HG03175 (cell line): ENCODE data around the gene NPEPL1.
"Not testable (repeated sequence)": the region's sequence is repeated elsewhere in the genome, so short reads cannot be mapped to it uniquely, and the experiment has no call there.

Source experiments
- ATAC-seq: cut with Tn5 transposase; IDR thresholded peaks from one replicate; pipeline ENCODE4 v1.9.1; 2021; ENCODE audit warnings: mild to moderate bottlenecking, moderate library complexity; ENCODE audit not compliant: unreplicated experiment

The NPEPL1 gene, protein sequence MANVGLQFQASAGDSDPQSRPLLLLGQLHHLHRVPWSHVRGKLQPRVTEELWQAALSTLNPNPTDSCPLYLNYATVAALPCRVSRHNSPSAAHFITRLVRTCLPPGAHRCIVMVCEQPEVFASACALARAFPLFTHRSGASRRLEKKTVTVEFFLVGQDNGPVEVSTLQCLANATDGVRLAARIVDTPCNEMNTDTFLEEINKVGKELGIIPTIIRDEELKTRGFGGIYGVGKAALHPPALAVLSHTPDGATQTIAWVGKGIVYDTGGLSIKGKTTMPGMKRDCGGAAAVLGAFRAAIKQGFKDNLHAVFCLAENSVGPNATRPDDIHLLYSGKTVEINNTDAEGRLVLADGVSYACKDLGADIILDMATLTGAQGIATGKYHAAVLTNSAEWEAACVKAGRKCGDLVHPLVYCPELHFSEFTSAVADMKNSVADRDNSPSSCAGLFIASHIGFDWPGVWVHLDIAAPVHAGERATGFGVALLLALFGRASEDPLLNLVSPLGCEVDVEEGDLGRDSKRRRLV

DNA sequence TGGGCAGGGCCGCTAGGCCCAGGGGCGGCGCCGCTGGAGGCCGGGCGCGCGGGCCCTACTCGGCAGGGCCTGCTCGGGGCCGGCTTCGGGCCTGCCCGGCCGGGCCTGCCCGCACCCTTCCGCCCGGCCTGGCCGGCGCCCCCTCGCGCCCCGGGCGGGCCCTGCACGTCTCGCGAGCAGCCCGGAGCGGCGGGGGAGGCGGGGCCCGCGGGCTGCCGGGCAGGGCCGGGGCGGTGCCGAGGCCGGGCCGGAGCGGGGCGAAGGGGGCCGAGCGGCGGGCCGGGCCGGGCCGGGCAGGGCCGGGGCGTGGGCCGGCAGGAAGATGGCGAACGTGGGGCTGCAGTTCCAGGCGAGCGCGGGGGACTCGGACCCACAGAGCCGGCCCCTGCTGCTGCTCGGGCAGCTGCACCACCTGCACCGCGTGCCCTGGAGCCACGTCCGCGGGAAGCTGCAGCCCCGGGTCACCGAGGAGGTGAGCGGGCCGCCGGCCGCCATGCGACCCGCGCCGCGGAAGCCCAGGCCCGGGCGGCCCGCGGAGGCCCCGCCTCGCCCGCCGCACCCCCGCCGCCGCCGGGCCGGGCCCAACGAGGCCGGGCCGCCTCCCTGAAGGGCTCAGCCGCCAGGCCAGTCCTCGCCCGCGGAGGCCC, at the start of gene NPEPL1:
TSS of gene NPEPL1 (plus strand) at position 222 of the 647 bp plus-strand sequence. CDS start at position 323, 101 bp downstream.
- peak; percentile 88 for ATAC-seq

DNA sequence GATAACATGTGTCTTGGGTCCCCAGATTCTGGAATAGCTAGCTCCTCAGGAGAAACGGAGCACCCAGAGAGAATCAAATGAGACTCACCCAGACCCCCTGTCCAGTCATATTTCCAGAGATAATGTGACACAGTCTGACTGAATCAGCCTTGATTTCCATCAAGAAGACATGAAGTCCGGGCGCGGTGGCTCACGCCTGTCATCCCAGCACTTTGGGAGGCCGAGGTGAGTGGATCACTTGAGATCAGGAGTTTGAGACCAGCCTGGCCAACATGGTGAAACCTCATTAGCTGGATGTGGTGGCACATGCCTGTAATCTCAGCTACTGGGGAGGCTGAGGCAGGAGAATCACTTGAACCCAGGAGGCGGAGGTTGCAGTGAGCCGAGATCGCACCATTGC, 49.7 kb upstream of the NPEPL1 start:
- ATAC-seq = not testable (repeated sequence)

DNA sequence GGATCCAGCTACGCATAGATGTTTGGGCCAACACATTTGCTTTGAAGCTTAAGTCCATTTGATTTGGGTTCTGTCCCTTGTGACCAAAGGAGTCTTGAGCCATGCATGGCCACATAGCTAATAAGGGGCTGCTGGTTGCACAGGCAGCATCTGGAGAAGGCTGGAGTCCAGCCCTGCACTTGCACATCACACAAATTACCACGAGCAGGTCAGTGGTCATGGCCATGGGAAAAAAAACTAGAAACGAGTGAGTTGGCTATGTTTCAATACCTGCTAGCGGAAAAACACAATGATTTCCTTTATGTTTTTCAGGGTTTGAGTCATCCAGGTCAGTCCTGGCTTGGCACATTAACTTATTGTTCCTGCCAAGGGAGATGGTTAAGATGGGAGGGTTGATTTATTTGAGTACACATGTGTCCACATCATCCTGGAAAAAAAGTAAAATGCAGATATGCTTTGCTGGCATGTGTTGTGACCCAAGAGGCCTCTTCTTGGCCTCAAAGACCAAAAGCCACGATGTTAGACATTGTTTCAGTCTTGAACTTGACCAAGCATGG, 47.1 kb upstream of the NPEPL1 start:
- no peak for ATAC-seq

DNA sequence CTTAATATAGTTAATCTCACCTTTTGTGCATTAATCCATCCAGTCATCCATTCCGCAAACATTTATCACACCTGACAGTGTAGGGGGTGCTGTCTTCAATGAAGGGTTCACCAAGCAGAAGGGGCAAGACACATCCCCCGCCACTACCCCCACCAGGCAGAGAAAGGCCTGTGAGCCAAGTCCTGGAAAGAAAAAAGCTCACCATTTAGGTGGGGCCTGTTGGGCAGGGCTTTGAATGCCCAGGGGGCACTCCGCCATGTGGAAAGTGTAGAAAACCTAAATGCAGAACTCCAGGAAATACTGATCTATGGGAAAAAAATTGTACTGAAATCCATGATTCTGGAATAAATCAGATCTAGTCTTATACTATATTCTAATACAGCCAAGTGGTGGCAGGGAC, 46.3 kb upstream of the NPEPL1 start:
- ATAC-seq = no peak

DNA sequence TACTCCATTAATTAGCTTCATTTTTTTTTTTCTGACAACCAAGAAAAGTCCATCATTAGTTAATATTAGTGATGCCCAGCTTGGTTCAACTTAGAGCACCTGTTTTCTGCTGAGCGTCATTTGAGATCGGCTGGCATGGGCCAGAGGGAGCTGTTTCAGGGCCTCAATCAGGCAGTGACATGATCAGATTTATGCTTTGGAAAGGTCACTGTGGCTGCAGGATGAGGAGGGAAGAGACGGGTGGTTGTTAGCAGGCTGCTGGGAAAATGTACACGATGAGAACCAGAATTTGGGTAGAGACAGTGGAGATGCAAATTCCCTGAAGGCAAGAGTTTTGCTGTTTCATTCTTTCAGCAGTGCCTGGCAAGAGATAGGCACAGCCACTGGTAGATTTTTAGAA, 45.9 kb upstream of the NPEPL1 start:
- ATAC-seq = no peak

DNA sequence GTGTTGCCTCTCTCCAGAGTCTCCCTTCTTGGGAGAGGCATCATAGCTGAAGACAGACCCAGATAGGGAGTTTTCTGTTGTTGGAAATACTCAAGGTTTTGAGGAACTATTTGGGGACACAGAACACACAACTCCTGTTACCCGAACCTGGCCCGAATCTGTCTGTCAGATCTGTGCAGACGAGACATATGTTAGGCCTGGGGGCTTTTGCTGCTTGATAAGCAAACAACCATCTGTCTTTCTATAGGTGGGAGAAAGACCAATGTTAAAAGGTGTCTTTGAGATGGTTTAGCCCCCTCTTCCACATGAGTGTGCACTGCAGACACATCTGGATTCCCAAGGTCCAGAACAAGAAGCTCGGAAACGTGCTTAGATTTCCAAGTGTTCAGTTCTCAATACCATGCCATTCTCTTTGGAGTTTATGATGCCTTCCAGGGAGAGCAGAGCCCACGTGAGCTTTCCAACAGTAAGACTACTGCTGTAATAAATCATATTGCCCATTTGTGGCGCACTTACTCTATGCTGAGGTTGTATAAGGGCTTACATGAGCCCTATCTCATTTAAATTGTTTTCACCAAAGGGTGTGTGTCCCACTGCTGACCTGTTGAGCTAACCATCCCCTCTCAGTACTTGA, 45.3 kb upstream of the NPEPL1 start:
- ATAC-seq = no peak

DNA sequence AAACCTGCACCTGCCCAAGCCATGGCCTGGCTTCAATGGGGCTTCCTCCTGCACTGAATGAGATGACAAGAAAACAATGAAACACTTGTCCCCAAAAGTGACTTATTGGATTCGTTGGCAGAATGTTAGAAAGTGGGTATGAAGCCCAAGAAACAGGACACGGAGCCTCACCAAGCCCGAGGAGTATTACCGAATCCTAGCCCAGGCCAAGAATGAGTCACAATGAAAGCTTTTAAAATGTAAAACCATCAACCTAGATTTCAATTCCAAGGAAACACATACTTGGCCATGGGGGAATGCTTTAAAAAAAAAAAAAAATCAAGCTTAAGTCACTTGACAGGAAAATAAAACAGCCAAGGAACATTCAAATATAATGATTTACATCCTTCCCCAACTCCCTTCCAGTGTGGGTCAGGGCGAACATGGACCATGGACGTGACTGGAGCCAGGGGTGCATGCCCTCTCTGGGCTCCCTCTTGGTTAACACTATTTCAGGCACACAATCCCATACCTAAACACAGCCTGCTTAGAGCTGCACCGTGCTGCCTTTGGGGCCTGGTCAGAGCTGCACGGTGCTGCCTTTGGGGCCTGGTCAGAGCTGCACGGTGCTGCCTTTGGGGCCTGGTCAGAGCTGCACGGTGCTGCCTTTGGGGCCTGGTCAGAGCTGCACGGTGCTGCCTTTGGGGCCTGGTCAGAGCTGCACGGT, 44.7 kb upstream of the NPEPL1 start:
- no peak for ATAC-seq

DNA sequence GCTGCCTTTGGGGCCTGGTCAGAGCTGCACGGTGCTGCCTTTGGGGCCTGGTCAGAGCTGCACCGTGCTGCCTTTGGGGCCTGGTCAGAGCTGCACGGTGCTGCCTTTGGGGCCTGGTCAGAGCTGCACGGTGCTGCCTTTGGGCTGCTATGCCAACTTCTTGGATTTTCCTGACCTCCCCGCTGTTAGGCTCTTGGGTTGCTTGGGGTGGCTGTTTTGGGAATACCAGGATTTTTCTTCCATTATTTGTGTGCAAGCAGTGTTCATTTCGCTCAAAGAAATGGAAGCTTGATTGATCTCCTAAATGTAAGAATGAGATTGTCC, 44.1 kb upstream of the NPEPL1 start:
- not testable (repeated sequence) for ATAC-seq

DNA sequence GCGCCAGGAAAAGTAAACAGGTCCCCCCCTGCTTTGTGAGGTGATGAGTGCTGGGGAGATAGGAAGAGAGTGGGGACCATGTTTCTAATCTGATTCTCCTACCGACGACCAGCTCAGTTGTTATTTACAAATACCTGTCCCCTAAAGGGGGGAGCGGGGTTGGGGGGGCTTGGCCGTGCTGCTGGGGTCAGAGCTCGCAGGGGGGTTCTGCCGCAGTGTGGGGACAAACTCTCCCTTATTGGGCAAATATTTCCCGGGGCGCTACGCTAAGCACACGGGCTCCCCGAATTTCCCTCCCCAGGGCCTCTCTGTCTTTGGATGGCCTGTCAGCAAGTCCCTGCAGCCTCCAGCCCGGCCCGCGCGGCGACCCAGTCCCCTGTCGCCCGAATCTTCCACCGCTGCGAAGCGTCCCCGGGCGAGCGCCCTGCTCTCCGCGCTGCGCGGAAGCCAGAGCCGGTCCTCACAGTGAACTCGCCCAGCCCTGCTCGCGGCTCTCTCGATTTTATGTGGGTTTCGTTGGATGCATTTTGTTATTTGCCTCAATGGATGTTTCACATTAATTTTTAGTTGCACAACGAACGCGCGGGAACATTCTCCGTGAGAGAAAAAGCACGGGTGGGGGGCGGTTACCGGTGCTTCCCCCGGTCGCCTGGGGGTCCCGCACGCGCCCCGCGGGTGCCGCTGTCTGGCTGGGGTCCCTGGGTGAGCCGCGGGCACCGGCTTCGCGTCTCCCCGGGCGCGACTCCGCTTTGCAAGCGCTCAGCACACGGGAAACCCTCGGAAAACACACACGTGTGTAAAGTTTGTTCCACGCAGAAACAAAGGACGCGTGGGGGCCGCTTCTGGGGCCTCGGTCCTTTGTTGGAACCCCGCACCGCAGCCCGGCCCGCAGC, 43.1 kb upstream of the NPEPL1 start:
- no peak for ATAC-seq

DNA sequence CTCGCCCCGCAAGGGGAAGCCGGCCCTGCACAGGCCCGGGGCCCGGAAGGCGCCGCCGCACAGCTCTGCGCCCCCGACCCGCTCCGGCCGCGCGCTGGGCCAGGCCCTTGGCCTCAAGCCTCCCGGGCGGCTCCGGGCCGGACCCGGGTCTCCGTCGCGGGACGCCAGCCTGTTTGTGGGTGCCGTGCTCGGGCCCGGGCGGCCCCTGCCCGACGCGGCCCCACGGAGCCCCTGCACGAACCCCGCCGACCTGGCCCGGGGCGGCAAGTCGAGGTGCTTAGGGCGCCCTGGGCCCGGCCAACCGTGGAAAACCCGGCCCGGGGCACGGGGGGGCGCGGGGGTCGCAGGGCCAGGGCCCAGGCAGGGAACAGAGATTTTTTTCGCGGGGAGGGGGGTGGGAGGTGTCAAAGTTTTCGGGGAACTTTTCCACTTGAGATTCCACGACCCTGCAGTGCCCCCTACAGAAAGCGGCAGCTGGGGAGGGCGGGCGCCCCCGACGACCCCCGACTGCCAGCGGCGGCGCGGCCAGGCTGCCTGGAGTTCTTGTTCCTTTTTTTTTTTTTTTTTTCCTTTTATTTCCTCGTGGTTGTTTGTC, 42.3 kb upstream of the NPEPL1 start:
- ATAC-seq = peak; percentile 23

DNA sequence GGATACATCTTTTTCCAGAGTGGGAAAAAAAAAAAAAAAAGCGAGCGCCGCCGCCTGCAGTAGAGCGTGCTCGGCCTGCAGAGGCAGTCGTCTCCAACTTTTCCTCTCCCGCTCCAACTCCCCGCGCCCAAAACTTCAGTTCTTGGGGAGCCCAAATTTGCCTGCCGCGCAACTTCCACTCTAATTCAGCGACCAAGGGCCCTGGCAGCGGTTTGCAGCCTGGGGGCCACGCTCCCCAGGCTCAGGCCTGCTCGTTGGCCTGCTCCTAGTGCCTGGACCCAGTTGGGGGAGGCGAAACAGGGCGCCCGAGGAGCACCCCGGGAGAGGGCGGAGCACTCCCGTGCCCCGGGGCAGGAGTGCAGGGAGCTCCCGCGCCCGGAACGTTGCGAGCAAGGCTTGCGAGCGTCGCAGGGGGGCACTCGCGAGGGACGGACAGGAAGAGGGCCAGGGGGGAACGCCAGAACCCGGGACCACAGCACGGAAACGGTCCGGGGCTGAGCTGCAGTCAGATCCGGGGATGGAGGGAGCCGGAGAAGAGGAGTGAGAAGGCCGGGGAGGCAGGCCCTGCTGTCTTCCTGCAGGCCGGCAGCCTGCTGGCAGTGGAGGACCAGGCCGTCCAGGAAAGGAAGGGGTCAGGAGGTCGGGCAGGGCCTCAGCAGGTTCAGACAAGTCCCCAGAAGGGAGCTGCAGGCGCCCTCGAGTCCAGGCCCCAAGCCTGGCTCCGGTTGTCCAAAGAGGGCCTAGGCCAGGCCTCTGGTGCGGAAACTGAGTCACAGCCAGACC, 41.6 kb upstream of the NPEPL1 start, which contains the start of gene STX16:
TSS of gene STX16 (plus strand) at position 508 of the 783 bp plus-strand sequence. CDS start 724 bp downstream, outside the sequence.
- ATAC-seq = peak; percentile 69

DNA sequence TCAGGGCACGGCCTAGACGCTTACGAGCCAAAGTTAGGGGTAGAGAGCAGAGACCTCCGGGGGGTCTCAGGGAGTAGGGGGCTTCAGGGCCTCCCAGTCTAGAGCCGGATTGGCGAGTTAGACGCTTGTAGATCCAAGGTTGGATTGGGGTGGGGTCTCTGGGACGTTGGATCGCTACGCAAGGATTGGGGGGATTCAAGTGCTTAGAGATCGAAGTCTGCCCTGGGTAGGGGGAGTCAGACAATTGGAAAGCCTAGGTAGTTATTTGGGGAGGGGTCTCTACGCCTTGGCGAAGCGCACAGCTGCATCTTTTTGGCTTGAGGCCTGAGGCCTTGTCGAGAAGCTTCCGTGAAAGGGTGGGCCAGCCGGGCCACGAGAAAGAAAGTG, 41.0 kb upstream of the NPEPL1 start:
- ATAC-seq = no peak

DNA sequence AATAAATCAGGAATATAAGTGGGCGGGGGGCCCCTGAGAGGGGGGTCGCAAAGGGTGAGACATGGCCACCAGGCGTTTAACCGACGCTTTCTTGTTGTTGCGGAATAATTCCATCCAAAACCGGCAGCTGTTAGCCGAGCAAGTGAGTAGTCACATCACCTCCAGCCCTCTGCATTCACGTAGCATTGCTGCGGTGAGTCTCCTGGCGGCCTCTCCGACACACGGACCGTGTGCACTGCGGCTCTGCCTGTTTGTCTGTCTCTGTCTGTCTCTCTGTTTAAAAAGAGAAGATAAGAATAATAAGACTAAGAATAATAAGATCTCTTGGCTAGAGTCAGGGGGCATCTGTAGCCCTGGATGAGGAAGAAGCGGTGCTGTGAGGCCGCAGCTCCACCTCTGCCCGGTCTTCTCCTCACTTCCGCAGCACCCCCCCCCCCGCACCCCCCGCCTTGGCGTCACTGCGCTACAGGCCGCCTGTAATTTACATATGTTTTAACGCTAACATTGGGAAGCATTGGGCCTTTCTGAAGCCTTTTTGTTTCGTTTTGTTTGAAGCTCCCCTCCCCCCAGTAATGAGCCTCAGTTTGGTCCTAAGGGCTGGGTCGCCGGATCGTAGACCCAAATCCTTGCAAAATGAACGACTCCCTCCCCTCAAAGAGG, 40.5 kb upstream of the NPEPL1 start:
- ATAC-seq = peak; percentile 46

DNA sequence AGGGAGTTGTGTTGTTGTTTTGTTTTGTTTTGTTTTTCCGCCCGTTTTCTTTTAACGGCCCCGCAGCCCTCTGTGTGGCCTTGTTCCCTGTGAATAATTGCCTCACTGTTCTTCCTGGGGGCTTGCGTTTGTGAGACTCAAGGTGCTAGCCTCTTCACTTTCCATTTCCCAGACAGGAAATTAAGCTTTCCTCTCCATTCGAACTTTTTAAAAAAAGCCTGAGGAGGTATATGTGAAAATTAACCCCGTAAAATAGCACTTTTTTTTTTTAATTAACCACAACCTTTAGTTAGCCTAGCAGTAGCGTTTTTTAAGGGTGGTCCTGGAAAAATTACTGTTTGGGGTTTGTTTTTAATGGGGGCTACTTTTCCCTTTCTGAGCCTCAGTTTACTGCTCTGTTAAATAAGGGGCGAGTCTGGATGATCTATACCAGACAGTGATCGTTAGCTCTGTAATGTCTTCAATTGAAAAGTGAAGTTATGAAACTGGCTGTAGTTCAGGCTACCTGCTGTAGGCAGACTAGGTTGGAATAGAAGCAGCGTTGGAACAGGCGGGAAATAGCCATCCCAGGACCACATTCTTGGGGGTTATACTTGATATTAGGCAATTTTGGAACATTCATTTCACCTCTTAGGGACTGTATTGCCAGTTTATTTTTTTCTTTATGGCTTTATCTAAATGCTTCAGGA, 39.9 kb upstream of the NPEPL1 start:
- ATAC-seq = peak; percentile 6

DNA sequence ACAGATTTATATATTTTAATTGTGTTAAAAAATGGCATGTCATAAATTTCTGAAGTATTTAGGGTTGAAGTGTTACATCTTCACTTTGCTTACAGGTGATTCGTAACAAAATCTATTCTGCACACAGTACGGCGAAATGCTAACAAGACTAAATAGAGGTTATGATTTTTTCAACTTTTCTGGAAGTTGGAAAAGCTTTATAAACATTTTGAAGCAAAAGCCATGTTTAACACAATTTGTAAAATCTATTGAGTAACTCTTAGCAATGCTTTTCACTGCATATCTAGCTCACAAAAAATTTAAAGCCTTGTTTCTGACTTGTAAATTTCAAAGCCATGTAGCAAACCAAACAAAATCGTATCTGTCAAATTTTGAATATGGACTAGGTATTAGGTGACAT, 38.3 kb upstream of the NPEPL1 start:
- no peak for ATAC-seq

DNA sequence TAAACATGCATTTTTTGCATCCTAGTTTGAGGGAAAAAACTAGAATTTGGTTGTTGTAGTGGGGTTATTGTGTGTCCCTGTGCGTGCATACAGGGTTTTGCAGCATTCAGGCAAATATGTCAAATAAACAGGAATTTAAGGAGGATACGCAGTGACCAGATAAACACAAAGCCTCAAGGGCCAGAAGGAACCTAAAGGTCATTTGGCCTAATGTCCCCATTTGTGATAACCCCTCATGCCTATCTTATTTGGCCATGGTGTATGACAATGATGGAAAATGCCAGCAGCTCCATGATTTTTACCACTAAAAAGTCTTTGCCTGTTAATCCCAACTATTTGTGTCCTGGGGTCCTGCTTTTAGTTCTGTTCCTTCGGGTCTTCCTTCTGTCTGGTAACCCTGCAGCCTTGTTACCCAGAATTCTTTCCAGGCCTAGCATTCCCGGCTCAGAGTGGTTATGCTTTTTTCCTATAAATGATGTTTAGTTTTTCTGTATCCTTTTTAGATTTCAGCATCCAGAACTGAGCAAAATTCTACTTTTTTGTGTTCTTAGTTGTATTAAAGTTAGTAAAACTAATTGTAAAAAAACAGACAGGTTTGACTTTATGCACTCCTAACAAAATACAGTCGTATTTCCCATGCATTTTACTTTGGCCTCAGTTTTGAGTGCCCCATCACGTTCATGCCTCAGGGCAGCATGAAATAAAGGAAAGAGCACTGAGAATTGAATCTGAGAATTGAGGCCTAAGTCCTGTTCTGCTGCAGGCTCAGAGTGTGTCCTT, 37.1 kb upstream of the NPEPL1 start:
- ATAC-seq = no peak

DNA sequence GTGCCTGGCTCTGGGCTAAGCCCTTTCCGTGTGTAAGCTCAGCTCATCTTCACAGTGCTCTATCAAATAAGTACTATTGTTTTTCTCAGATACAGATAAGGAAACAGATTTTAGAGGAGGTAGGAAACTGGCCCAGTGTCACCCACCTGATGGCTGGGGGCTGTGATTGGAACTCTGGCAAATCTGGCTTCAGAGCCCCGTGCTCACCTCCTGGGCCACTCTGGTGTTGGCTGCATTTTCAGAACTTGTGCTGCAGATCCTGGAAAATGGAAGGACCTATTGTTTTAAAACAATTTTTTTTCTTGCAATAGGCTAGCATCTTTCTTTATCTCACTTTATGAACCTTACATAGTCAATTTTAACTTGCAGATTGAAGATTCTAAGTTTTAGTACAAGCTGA, 35.8 kb upstream of the NPEPL1 start:
- no peak for ATAC-seq
